GM15510 (cell line): Measurements from ENCODE around the gene PRH1.

Experiments used
- POLR2A ChIP-seq: IDR thresholded peaks from 3 replicates; pipeline ENCODE4 v1.6.1; 2011; ENCODE audit warnings: borderline replicate concordance; ENCODE audit not compliant: insufficient read length; ENCODE audit errors: extremely low read depth

PRH1 gene

GRCh38 chr12:10884086-10884725 is at the start of gene PRH1:
Gene PRH1, minus strand, starts transcription at chr12:10884255. Its CDS starts 38 bp downstream, at chr12:10884217.
- TF ChIP-seq POLR2A: no peak

GRCh38 chr12:10928746-10929286 is 44.8 kb upstream of the PRH1 start, which contains the start of gene PRH2:
Gene PRH2, plus strand, starts transcription at chr12:10929236. Its CDS starts 38 bp downstream, at chr12:10929274.
- no peak for TF ChIP-seq POLR2A

- TF ChIP-seq POLR2A: no peak
Measured at GRCh38 chr12:10926269-10926668, 42.2 kb upstream of the PRH1 start.

- TF ChIP-seq POLR2A: no peak
Measured at GRCh38 chr12:10919809-10920208, 35.8 kb upstream of the PRH1 start.

GRCh38 chr12:10910380-10910779 is 26.3 kb upstream of the PRH1 start:
- no peak for TF ChIP-seq POLR2A

GRCh38 chr12:10909462-10909861 is 25.4 kb upstream of the PRH1 start, which contains the start of gene TAS2R13:
Gene TAS2R13, minus strand, starts transcription at chr12:10909562. Its CDS starts 264 bp downstream, at chr12:10909298.
- no peak for TF ChIP-seq POLR2A

GRCh38 chr12:10904686-10905085 is 20.6 kb upstream of the PRH1 start:
- TF ChIP-seq POLR2A: no peak

- no peak for TF ChIP-seq POLR2A
Measured at GRCh38 chr12:10901427-10901826, 17.4 kb upstream of the PRH1 start.

- TF ChIP-seq POLR2A: no peak
Measured at GRCh38 chr12:10900972-10901371, 16.9 kb upstream of the PRH1 start.

- TF ChIP-seq POLR2A: no peak
Measured at GRCh38 chr12:10900530-10900929, 16.5 kb upstream of the PRH1 start.

GRCh38 chr12:10896854-10897253 is 12.8 kb upstream of the PRH1 start:
- TF ChIP-seq POLR2A: no peak

- TF ChIP-seq POLR2A: no peak
Measured at GRCh38 chr12:10891937-10892336, 7.9 kb upstream of the PRH1 start.

- TF ChIP-seq POLR2A: no peak
Measured at GRCh38 chr12:10889226-10889625, 5.2 kb upstream of the PRH1 start.

GRCh38 chr12:10873378-10873777 is 10.7 kb downstream of the PRH1 start:
- no peak for TF ChIP-seq POLR2A

- TF ChIP-seq POLR2A: no peak
Measured at GRCh38 chr12:10867381-10867780, 16.7 kb downstream of the PRH1 start.

GRCh38 chr12:10863512-10864218 is 20.4 kb downstream of the PRH1 start:
- no peak for TF ChIP-seq POLR2A
